HepG2 (cell line): ENCODE data around the gene GNG3. TPM values are rescaled to one million over a fixed set of nuclear protein-coding genes. Genes with fewer than 3 reads are reported as not detected.

Experiments
- ELF4 ChIP-seq: sonication (generic); formaldehyde crosslinking; IDR thresholded peaks from 2 replicates; pipeline ENCODE4 v1.5.0; 2020; ENCODE audit warnings: missing genetic modification reagents, mild to moderate bottlenecking, moderate library complexity, borderline replicate concordance
- GLMP ChIP-seq: sonication (generic); formaldehyde crosslinking; IDR thresholded peaks from 2 replicates; pipeline ENCODE4 v1.9.0; 2021; ENCODE audit warnings: missing genetic modification reagents, mild to moderate bottlenecking, borderline replicate concordance
- HOMEZ ChIP-seq: IDR thresholded peaks from 2 replicates; pipeline ENCODE4 v1.6.1; 2016; ENCODE audit warnings: low read depth
- ISL2 ChIP-seq: sonication (generic); formaldehyde crosslinking; IDR thresholded peaks from 2 replicates; pipeline ENCODE4 v1.5.0; 2020; ENCODE audit warnings: missing genetic modification reagents
- JUN ChIP-seq: sonication (generic); formaldehyde crosslinking; IDR thresholded peaks from 2 replicates; pipeline ENCODE4 v1.4.0; 2020; ENCODE audit warnings: mild to moderate bottlenecking, missing genetic modification reagents
- JUND ChIP-seq: sonication (generic); formaldehyde crosslinking; IDR thresholded peaks from 2 replicates; pipeline ENCODE4 v1.8.0; 2022; ENCODE audit warnings: mild to moderate bottlenecking, missing genetic modification reagents
- LRRFIP1 ChIP-seq: sonication (generic); formaldehyde crosslinking; conservative IDR thresholded peaks from 2 replicates; pipeline ENCODE4 v1.4.0; 2020; ENCODE audit warnings: missing genetic modification reagents
- NR1H2 ChIP-seq: sonication (generic); formaldehyde crosslinking; IDR thresholded peaks from 2 replicates; pipeline ENCODE4 v1.8.1; 2022; ENCODE audit warnings: low read depth, missing genetic modification reagents, borderline replicate concordance
- TEF ChIP-seq: sonication (generic); formaldehyde crosslinking; IDR thresholded peaks from 2 replicates; pipeline ENCODE4 v1.5.0; 2020; ENCODE audit warnings: missing genetic modification reagents
- THAP8 ChIP-seq: sonication (generic); formaldehyde crosslinking; IDR thresholded peaks from 2 replicates; pipeline ENCODE4 v1.5.1; 2020; ENCODE audit warnings: missing genetic modification reagents, mild to moderate bottlenecking, borderline replicate concordance
- ZBTB34 ChIP-seq: sonication (generic); formaldehyde crosslinking; IDR thresholded peaks from 2 replicates; pipeline ENCODE4 v1.8.0; 2022; ENCODE audit warnings: mild to moderate bottlenecking, missing genetic modification reagents
- ZNF230 ChIP-seq: sonication (generic); formaldehyde crosslinking; IDR thresholded peaks from 2 replicates; pipeline ENCODE4 v1.4.0; 2020; ENCODE audit warnings: mild to moderate bottlenecking, missing genetic modification reagents
- ZNF296 ChIP-seq: sonication (generic); formaldehyde crosslinking; conservative IDR thresholded peaks from 2 replicates; pipeline ENCODE4 v1.5.0; 2020; ENCODE audit warnings: mild to moderate bottlenecking, missing genetic modification reagents
- ZNF329 ChIP-seq: sonication (generic); formaldehyde crosslinking; IDR thresholded peaks from 2 replicates; pipeline ENCODE4 v1.9.0; 2021; ENCODE audit warnings: low read depth, mild to moderate bottlenecking, missing genetic modification reagents
- ZNF574 ChIP-seq: sonication (generic); formaldehyde crosslinking; IDR thresholded peaks from 2 replicates; pipeline ENCODE4 v1.4.0; 2020; ENCODE audit warnings: missing genetic modification reagents
- ZNF629 ChIP-seq: sonication (generic); formaldehyde crosslinking; conservative IDR thresholded peaks from 2 replicates; pipeline ENCODE4 v1.5.0; 2020; ENCODE audit warnings: missing genetic modification reagents
- ZNF746 ChIP-seq: sonication (generic); formaldehyde crosslinking; IDR thresholded peaks from 2 replicates; pipeline ENCODE4 v1.8.0; 2022; ENCODE audit warnings: mild to moderate bottlenecking, missing genetic modification reagents
- ZNF772 ChIP-seq: sonication (generic); formaldehyde crosslinking; IDR thresholded peaks from 2 replicates; pipeline ENCODE4 v1.5.0; 2020; ENCODE audit warnings: mild to moderate bottlenecking, missing genetic modification reagents
- polyA plus RNA-seq, 8 experiments: library from polyadenylated mRNA; depleted of rRNA in 3 of 8; stranded (reverse) in 7 of 8; unstranded in 1 of 8; fragments of >200 nt; fragmentation: Illumina TruSeq in 4 of 8; extraction: Trizol in 4 of 8; gene quantifications; 2 replicates each; pipeline versions ENCODE4 v1.2.1 to v1.2.3, GENCODE V29; 2011 to 2016; ENCODE audit warnings: low read depth in 4 of 8, missing spikeins in 1 of 8, mixed read lengths in 1 of 8; ENCODE audit not compliant: insufficient read depth in 1 of 8
- total RNA-seq, 5 experiments: library from RNA; depleted of rRNA; stranded (reverse); fragments of >200 nt; fragmentation: Illumina TruSeq; extraction: Trizol; gene quantifications; 2 replicates each; pipeline ENCODE4 v1.2.3, GENCODE V29; 2016; ENCODE audit warnings: low read depth in 1 of 5

GNG3 gene
- total and polyA plus RNA-seq, 2 of the 13 experiments (the other 11 are each of a cell fraction or from before 2014, with no cell fraction given): not detected

GRCh38 chr11:62671236-62671607 is 36.3 kb upstream of the GNG3 start (continued):
- TF ChIP-seq ZBTB34 (CRISPR knock-in tag): no peak
- no peak for TF ChIP-seq ZNF329
- no peak for TF ChIP-seq ZNF746 (CRISPR knock-in tag)
- TF ChIP-seq ISL2 (CRISPR knock-in tag): no peak
- TF ChIP-seq JUND (CRISPR knock-in tag): 0 out of 2 replicates have a peak, but pooled peaks have one; percentile 27
- no peak for TF ChIP-seq GLMP (CRISPR knock-in tag)
- TF ChIP-seq ZNF629 (CRISPR knock-in tag): no peak
- TF ChIP-seq ELF4 (CRISPR knock-in tag): no peak
- TF ChIP-seq ZNF772 (CRISPR knock-in tag): no peak
- TF ChIP-seq NR1H2 (CRISPR knock-in tag): no peak
- TF ChIP-seq ZNF574: no peak
- TF ChIP-seq ZNF230 (CRISPR knock-in tag): 0 out of 2 replicates have a peak, but pooled peaks have one; percentile 46
- no peak for TF ChIP-seq ZNF296 (CRISPR knock-in tag)
- no peak for TF ChIP-seq LRRFIP1
- TF ChIP-seq THAP8 (CRISPR knock-in tag): no peak
- no peak for TF ChIP-seq TEF (CRISPR knock-in tag)
- no peak for TF ChIP-seq JUN (CRISPR knock-in tag)
- no peak for TF ChIP-seq HOMEZ (CRISPR knock-in tag)
